ENCODE results near the gene GSK3B. TPM values are rescaled to one million over a fixed set of nuclear protein-coding genes. Genes with fewer than 3 reads are reported as not detected.

GSK3B gene
- total RNA-seq, 1 experiment from 2014 or later: 50.0 TPM

- TF ChIP-seq ZNF274 (IDR thresholded peaks at IDR 0.05; ENCODE audit: low read depth, low read length): no peak
- no peak for TF ChIP-seq SP1 (IDR thresholded peaks at IDR 0.05; ENCODE audit: low read depth)
- TF ChIP-seq POLR2A (IDR thresholded peaks at IDR 0.05; ENCODE audit: borderline replicate concordance, extremely low read depth, insufficient read depth, insufficient read length): no peak
- TF ChIP-seq REST (IDR thresholded peaks at IDR 0.05; ENCODE audit: low read depth): no peak
- no peak for TF ChIP-seq SIN3A (IDR thresholded peaks at IDR 0.05; ENCODE audit: low read depth)
- no peak for TF ChIP-seq FOSL1 (IDR thresholded peaks at IDR 0.05; ENCODE audit: low read depth)
- no peak for TF ChIP-seq MAX (IDR thresholded peaks at IDR 0.05)
- TF ChIP-seq SRF (IDR thresholded peaks at IDR 0.05; ENCODE audit: low read depth): no peak
- TF ChIP-seq ELF1 (IDR thresholded peaks at IDR 0.05; ENCODE audit: borderline replicate concordance, low read depth): no peak
- no peak for TF ChIP-seq ZFX (IDR thresholded peaks at IDR 0.05)
- no peak for TF ChIP-seq CEBPB (IDR thresholded peaks at IDR 0.05; ENCODE audit: low read depth)
- TF ChIP-seq JUND (IDR thresholded peaks at IDR 0.05): no peak
- no peak for TF ChIP-seq POLR2AphosphoS5 (IDR thresholded peaks at IDR 0.05; ENCODE audit: low read depth, low read length)
- TF ChIP-seq, protein P1, sequence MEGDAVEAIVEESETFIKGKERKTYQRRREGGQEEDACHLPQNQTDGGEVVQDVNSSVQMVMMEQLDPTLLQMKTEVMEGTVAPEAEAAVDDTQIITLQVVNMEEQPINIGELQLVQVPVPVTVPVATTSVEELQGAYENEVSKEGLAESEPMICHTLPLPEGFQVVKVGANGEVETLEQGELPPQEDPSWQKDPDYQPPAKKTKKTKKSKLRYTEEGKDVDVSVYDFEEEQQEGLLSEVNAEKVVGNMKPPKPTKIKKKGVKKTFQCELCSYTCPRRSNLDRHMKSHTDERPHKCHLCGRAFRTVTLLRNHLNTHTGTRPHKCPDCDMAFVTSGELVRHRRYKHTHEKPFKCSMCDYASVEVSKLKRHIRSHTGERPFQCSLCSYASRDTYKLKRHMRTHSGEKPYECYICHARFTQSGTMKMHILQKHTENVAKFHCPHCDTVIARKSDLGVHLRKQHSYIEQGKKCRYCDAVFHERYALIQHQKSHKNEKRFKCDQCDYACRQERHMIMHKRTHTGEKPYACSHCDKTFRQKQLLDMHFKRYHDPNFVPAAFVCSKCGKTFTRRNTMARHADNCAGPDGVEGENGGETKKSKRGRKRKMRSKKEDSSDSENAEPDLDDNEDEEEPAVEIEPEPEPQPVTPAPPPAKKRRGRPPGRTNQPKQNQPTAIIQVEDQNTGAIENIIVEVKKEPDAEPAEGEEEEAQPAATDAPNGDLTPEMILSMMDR (IDR thresholded peaks at IDR 0.05 in 2 of 3, conservative IDR thresholded peaks at IDR 0.05 in 1 of 3; ENCODE audit: borderline replicate concordance in 1 of 3, insufficient read depth in 1 of 3, low read depth in 2 of 3, low read length in 2 of 3): no peak
- no peak for TF ChIP-seq EZH2phosphoT487 (IDR thresholded peaks at IDR 0.05; ENCODE audit: borderline replicate concordance)
- TF ChIP-seq EZH2 (IDR thresholded peaks at IDR 0.05): no peak
- TF ChIP-seq YY1 (IDR thresholded peaks at IDR 0.05; ENCODE audit: extremely low read depth, insufficient replicate concordance, low read depth, low read length): no peak
- ChIA-PET CTCF (no interaction called here), RAD21 (ENCODE audit: low non-redundant PET in 1 of 2, low total read pairs in 2 of 2, uncharacterized antibody in 2 of 2, unreplicated experiment in 2 of 2) (no interaction called here)
Measured at GRCh38 chr3:119812491-119813058, 281.7 kb downstream of the GSK3B start.

More at GRCh38 chr3:119812491-119813058, 281.7 kb downstream of the GSK3B start:
- H2AFZ ChIP-seq (ENCODE audit: low read depth, low read length, poor library complexity, severe bottlenecking): no peak overlapping the region
- no peak overlapping the region for H3K4me2 ChIP-seq (ENCODE audit: low read length)
- no peak overlapping the region for H3K27ac ChIP-seq (ENCODE audit: low read depth, low read length)
- ATAC-seq (no peak), DNase-seq (ENCODE audit: low read depth, low spot score) (no peak)
- H3K9me2 ChIP-seq (ENCODE audit: insufficient read depth): no peaks in the 10 kb centered on the region
- no peaks in the 10 kb centered on the region for H3K4me1 ChIP-seq (ENCODE audit: control insufficient read depth in 1 of 2, insufficient read depth in 2 of 2, low read length in 2 of 2)
- BruUV-seq (replicated peaks): no TSS peak
- POLR2A ChIA-PET: no interaction called here
- no peaks in the 10 kb centered on the region for H3K27me3 ChIP-seq (ENCODE audit: insufficient read depth, low read length)
- intact Hi-C loops (cut with micrococcal nuclease): no loop called here
- H3K79me2 ChIP-seq (ENCODE audit: insufficient read depth, low read length): no peaks in the 10 kb centered on the region
- H3K9ac ChIP-seq (ENCODE audit: low read length): no peak overlapping the region
- H3K36me3 ChIP-seq (ENCODE audit: control insufficient read depth in 1 of 2, insufficient read depth in 2 of 2, low read length in 2 of 2): no peaks in the 10 kb centered on the region
- H4K20me1 ChIP-seq (ENCODE audit: insufficient read depth): no peaks in the 10 kb centered on the region
- H3K4me3 ChIP-seq (replicated peaks in 1 of 2; ENCODE audit: low read depth in 1 of 2, low read length in 2 of 2): no peak overlapping the region
- H3K9me3 ChIP-seq (ENCODE audit: control insufficient read depth in 1 of 2, insufficient read depth in 1 of 2, low read depth in 1 of 2, low read length in 2 of 2): no peaks in the 10 kb centered on the region

Measured in HCT116 (cell line).